Tibial nerve (tissue), 4 donors: ENCODE measurements around the gene SVIL. TPM values are rescaled to one million over a fixed set of nuclear protein-coding genes. Genes with fewer than 3 reads are reported as not detected.

Experiments used
- DNase-seq, 2 donors: peaks; one replicate each; pipeline ENCODE4 v3.0.0-alpha.2; 2019; ENCODE audit warnings: low spot score in 2 of 2
- H3K27ac ChIP-seq, 4 donors: fragments of 200-600 bp; sonication (generic) in 3 of 4; one replicate each; pipeline ENCODE4 v1.5.1; 2017 to 2019; ENCODE audit warnings: mild to moderate bottlenecking in 1 of 4
- H3K27me3 ChIP-seq, 2 donors: fragments of 200-600 bp; sonication (generic) in 1 of 2; one replicate each; pipeline versions ENCODE4 v1.5.1 to v1.6.0; 2017 to 2019
- H3K36me3 ChIP-seq, 3 donors: fragments of 200-600 bp; sonication (generic); one replicate each; pipeline ENCODE4 v1.5.1; 2018 to 2019
- H3K4me1 ChIP-seq, 4 donors: fragments of 200-600 bp; sonication (generic) in 3 of 4; one replicate each; pipeline ENCODE4 v1.5.1; 2017 to 2019
- H3K4me3 ChIP-seq, 4 donors: fragments of 200-600 bp; sonication (generic) in 3 of 4; one replicate each; pipeline ENCODE4 v1.5.1; 2017 to 2019; ENCODE audit warnings: mild to moderate bottlenecking in 1 of 4, moderate library complexity in 1 of 4
- H3K9me3 ChIP-seq, 4 donors: fragments of 200-600 bp; sonication (generic) in 3 of 4; one replicate each; pipeline ENCODE4 v1.5.1; 2017 to 2019
- CTCF ChIP-seq, 5 experiments: fragments of 200-600 bp in 3 of 5; fragments of 450-650 bp in 2 of 5; sonication (generic) in 3 of 5; IDR thresholded peaks; one replicate each; pipeline ENCODE4 v1.5.1; 2016 to 2019; ENCODE audit warnings: antibody characterized with exemption in 5 of 5, mild to moderate bottlenecking in 3 of 5, moderate library complexity in 2 of 5
- EP300 ChIP-seq, 2 donors: sonication (generic); formaldehyde crosslinking; IDR thresholded peaks; one replicate each; pipeline ENCODE4 v1.6.1; 2017; ENCODE audit warnings: antibody characterized with exemption in 2 of 2, mild to moderate bottlenecking in 1 of 2
- POLR2A ChIP-seq, 2 donors: fragments of 450-650 bp; IDR thresholded peaks; one replicate each; pipeline ENCODE4 v1.6.1; 2017; ENCODE audit warnings: antibody characterized with exemption in 2 of 2, mild to moderate bottlenecking in 2 of 2, moderate library complexity in 2 of 2
- WGBS, 2 donors: methylation state at CpG; one replicate each; pipeline ENCODE4 v1.1.5; 2018; 5-methylcytosine and 5-hydroxymethylcytosine counted together
- total RNA-seq, 4 donors: library from RNA; depleted of rRNA; stranded (reverse); fragments of >200 nt; gene quantifications; one replicate each; pipeline ENCODE4 v1.1.0, GENCODE V29; 2016

SVIL gene
- total RNA-seq, 4 donors from 2014 or later, result 23.6 to 32.0 (median 26.0) TPM

GRCh38 chr10:29636178-29636577 is 1.4 kb upstream of the SVIL start:
- no peak for DNase-seq
- H3K4me1 ChIP-seq, result peaks cover 0 to 21% (median 9%) of the 10 kb centered on the region in 4 donors
- H3K27me3 ChIP-seq, result no peaks in the 10 kb centered on the region
- H3K27ac ChIP-seq, result peak overlapping the region in 3 of 4 donors; percentile 14 to 80 (median 71)
- H3K4me3 ChIP-seq, result no peak overlapping the region
- H3K9me3 ChIP-seq, result no peaks in the 10 kb centered on the region
- H3K36me3 ChIP-seq, result no peaks in the 10 kb centered on the region
- TF ChIP-seq CTCF (IDR thresholded peaks at IDR 0.05) (no peak), POLR2A (IDR thresholded peaks at IDR 0.05) (no peak), EP300 (IDR thresholded peaks at IDR 0.05) (no peak)
- WGBS, 2 donors, result 47 to 48% methylated on average over 2 of the region's 2 CpGs

- Histone ChIP-seq H3K4me3 (no peak overlapping the region), H3K36me3 (no peaks in the 10 kb centered on the region), H3K27me3 (no peaks in the 10 kb centered on the region), H3K27ac (peak overlapping the region; percentile 15 to 80 (median 62)), H3K4me1 (peaks cover 0 to 21% (median 9%) of the 10 kb centered on the region in 4 donors), H3K9me3 (no peaks in the 10 kb centered on the region)
- 27 to 41% methylated on average over 4 of the region's 4 CpGs for WGBS, 2 donors
- DNase-seq, result no peak
- TF ChIP-seq CTCF (IDR thresholded peaks at IDR 0.05) (no peak), EP300 (IDR thresholded peaks at IDR 0.05) (no peak), POLR2A (IDR thresholded peaks at IDR 0.05) (no peak)
Observed at GRCh38 chr10:29635711-29636144, 957 bp upstream of the SVIL start.

- no peak for DNase-seq
- Histone ChIP-seq H3K36me3 (no peaks in the 10 kb centered on the region), H3K4me1 (peaks cover 0 to 22% (median 9%) of the 10 kb centered on the region in 4 donors), H3K27me3 (no peaks in the 10 kb centered on the region), H3K9me3 (no peaks in the 10 kb centered on the region), H3K27ac (peak overlapping the region; percentile 20 to 80 (median 62)), H3K4me3 (peak overlapping the region in 1 of 4 donors; percentile 17)
- TF ChIP-seq POLR2A (IDR thresholded peaks at IDR 0.05) (no peak), EP300 (IDR thresholded peaks at IDR 0.05) (no peak), CTCF (IDR thresholded peaks at IDR 0.05) (no peak)
- WGBS, 2 donors, result 57 to 65% methylated on average over 2 of the region's 2 CpGs
Observed at GRCh38 chr10:29634105-29634504, 666 bp downstream of the SVIL start.

- WGBS, 2 donors, result 85 to 87% methylated on average over 4 of the region's 4 CpGs
- no peak for DNase-seq
- H3K36me3 ChIP-seq, result no peaks in the 10 kb centered on the region
- no peak for TF ChIP-seq POLR2A (IDR thresholded peaks at IDR 0.05)
- no peak for TF ChIP-seq EP300 (IDR thresholded peaks at IDR 0.05)
- TF ChIP-seq CTCF (IDR thresholded peaks at IDR 0.05), result no peak
- H3K4me1 ChIP-seq, result peaks cover 0 to 35% (median 6%) of the 10 kb centered on the region in 4 donors
- no peak overlapping the region for H3K4me3 ChIP-seq
- H3K27ac ChIP-seq, result no peak overlapping the region
- no peaks in the 10 kb centered on the region for H3K9me3 ChIP-seq
- H3K27me3 ChIP-seq, result no peaks in the 10 kb centered on the region
Observed at GRCh38 chr10:29631049-29631339, 3.8 kb downstream of the SVIL start.

- 83 to 84% methylated on average over 11 of the region's 11 CpGs for WGBS, 2 donors
- H3K27me3 ChIP-seq, result no peaks in the 10 kb centered on the region
- H3K4me1 ChIP-seq, result peaks cover 0 to 29% (median 5%) of the 10 kb centered on the region in 4 donors
- no peaks in the 10 kb centered on the region for H3K36me3 ChIP-seq
- H3K9me3 ChIP-seq, result no peaks in the 10 kb centered on the region
- no peak for TF ChIP-seq POLR2A (IDR thresholded peaks at IDR 0.05)
- TF ChIP-seq CTCF (IDR thresholded peaks at IDR 0.05), result no peak
- TF ChIP-seq EP300 (IDR thresholded peaks at IDR 0.05), result no peak
- no peak overlapping the region for H3K4me3 ChIP-seq
- no peak for DNase-seq
- H3K27ac ChIP-seq, result no peak overlapping the region
Observed at GRCh38 chr10:29630205-29631048, 4.3 kb downstream of the SVIL start.
